Calu3 (cell line): ENCODE data around the gene SLC27A2. TPM values are rescaled to one million over a fixed set of nuclear protein-coding genes. Genes with fewer than 3 reads are reported as not detected.

Source experiments
- BruUV-seq: library from RNA; stranded (reverse); fragments of 400-500 nt; replicated peaks from 2 replicates; lab custom pipeline; 2021; lab: Mats Ljungman, UMichigan
- CTCF ChIA-PET: fragments of 300-600 bp; sonication (Branson Sonifier 250); formaldehyde crosslinking; loops from one replicate; lab custom pipeline; 2022; ENCODE audit warnings: antibody characterized with exemption; lab: Charles Lee
- DNase-seq: peaks from one replicate; pipeline ENCODE4 v3.0.0; 2022
- H3K27ac Mint-ChIP-seq: one replicate; pipeline ENCODE4 v1.8.0; 2022; ENCODE audit warnings: mixed read lengths; ENCODE audit not compliant: unreplicated experiment
- H3K27me3 Mint-ChIP-seq: one replicate; pipeline ENCODE4 v1.8.0; 2022; ENCODE audit warnings: mixed read lengths; ENCODE audit not compliant: unreplicated experiment
- H3K36me3 Mint-ChIP-seq: one replicate; pipeline ENCODE4 v1.8.0; 2022; ENCODE audit warnings: mild to moderate bottlenecking, moderate library complexity, mixed read lengths; ENCODE audit not compliant: insufficient read depth, unreplicated experiment
- H3K4me1 Mint-ChIP-seq: one replicate; pipeline ENCODE4 v1.8.0; 2022; ENCODE audit warnings: mild to moderate bottlenecking, low read depth, mixed read lengths; ENCODE audit not compliant: unreplicated experiment
- H3K4me3 Mint-ChIP-seq: one replicate; pipeline ENCODE4 v1.8.0; 2022; ENCODE audit warnings: mild to moderate bottlenecking, low read depth, moderate library complexity, mixed read lengths; ENCODE audit not compliant: unreplicated experiment
- H3K9me3 Mint-ChIP-seq: one replicate; pipeline ENCODE4 v1.8.0; 2022; ENCODE audit warnings: low read depth, mixed read lengths; ENCODE audit not compliant: unreplicated experiment
- CTCF ChIP-seq: fragments of 200-600 bp; IDR thresholded peaks from one replicate; pipeline ENCODE4 v1.8.0; 2022; ENCODE audit warnings: antibody characterized with exemption; ENCODE audit not compliant: unreplicated experiment
- intact Hi-C: fragments of 100-400 bp; cut with micrococcal nuclease; formaldehyde crosslinking; loops from one replicate; pipeline ENCODE4 v1.10.0; 2022; ENCODE audit not compliant: unreplicated experiment
- total RNA-seq: library from RNA; stranded (reverse); gene quantifications from 2 replicates; pipeline ENCODE4 v1.2.3, GENCODE V29; 2022

Gene SLC27A2
- total RNA-seq, 1 experiment from 2014 or later = 13.1 TPM

- intact Hi-C loops = loop anchor here (1.0 to 10.0 kb wide), 8 partner anchors 93 to 1791 kb away; partner anchors contain the start of genes AP4E1, DTWD1 and FAM227B
- CTCF ChIA-PET = interaction anchor here (0.6 to 1.6 kb wide), 12 partner anchors 21 to 1284 kb away, joined by 3 to 7 read pairs (median 3); partner anchors contain the start of gene SECISBP2L
- no peak overlapping the region for H3K27ac Mint-ChIP-seq
- no peaks in the 10 kb centered on the region for H3K9me3 Mint-ChIP-seq
- peak; percentile 19 for DNase-seq
- no peak overlapping the region for H3K4me3 Mint-ChIP-seq
- H3K4me1 Mint-ChIP-seq = peaks cover 10% of the 10 kb centered on the region
- BruUV-seq = no TSS peak
- H3K36me3 Mint-ChIP-seq = no peaks in the 10 kb centered on the region
- H3K27me3 Mint-ChIP-seq = no peaks in the 10 kb centered on the region
- peak; percentile 37 for TF ChIP-seq CTCF
Measured at GRCh38 chr15:50145451-50145872, 36.5 kb upstream of the SLC27A2 start.

GRCh38 chr15:50146632-50147031 is 35.4 kb upstream of the SLC27A2 start:
- no peak for DNase-seq
- CTCF ChIA-PET = interaction anchor here (1.6 kb wide), 1 partner anchor 1285 kb away, joined by 6 read pairs; no protein-coding TSS in a partner anchor
- no peak overlapping the region for H3K4me3 Mint-ChIP-seq
- TF ChIP-seq CTCF = no peak
- H3K27me3 Mint-ChIP-seq = no peaks in the 10 kb centered on the region
- no TSS peak for BruUV-seq
- H3K9me3 Mint-ChIP-seq = no peaks in the 10 kb centered on the region
- H3K4me1 Mint-ChIP-seq = peaks cover 10% of the 10 kb centered on the region
- intact Hi-C loops = loop anchor here (5.0 to 10.0 kb wide), 7 partner anchors 94 to 1792 kb away; partner anchors contain the start of genes AP4E1, DTWD1 and FAM227B
- no peaks in the 10 kb centered on the region for H3K36me3 Mint-ChIP-seq
- no peak overlapping the region for H3K27ac Mint-ChIP-seq

GRCh38 chr15:50148362-50148963 is 33.5 kb upstream of the SLC27A2 start:
- peak; percentile 45 for DNase-seq
- intact Hi-C loops = loop anchor here (1.0 to 10.0 kb wide), 9 partner anchors 34 to 1794 kb away; partner anchors contain the start of genes AP4E1, DTWD1, FAM227B and SLC27A2
- Mint-ChIP-seq H3K9me3 (no peaks in the 10 kb centered on the region), H3K4me3 (no peak overlapping the region), H3K4me1 (peaks cover 10% of the 10 kb centered on the region), H3K27ac (no peak overlapping the region), H3K36me3 (no peaks in the 10 kb centered on the region), H3K27me3 (no peaks in the 10 kb centered on the region)
- BruUV-seq = no TSS peak
- peak; percentile 28 for TF ChIP-seq CTCF
- CTCF ChIA-PET = interaction anchor here (0.6 to 2.4 kb wide), 2 partner anchors 167 to 1778 kb away, joined by 5 to 20 read pairs; no protein-coding TSS in a partner anchor

- no peaks in the 10 kb centered on the region for H3K27me3 Mint-ChIP-seq
- CTCF ChIA-PET = interaction anchor here (2.4 kb wide), 1 partner anchor 167 kb away, joined by 20 read pairs; no protein-coding TSS in a partner anchor
- no peak overlapping the region for H3K27ac Mint-ChIP-seq
- H3K4me3 Mint-ChIP-seq = no peak overlapping the region
- H3K9me3 Mint-ChIP-seq = no peaks in the 10 kb centered on the region
- BruUV-seq = no TSS peak
- DNase-seq = no peak
- TF ChIP-seq CTCF = no peak
- peaks cover 10% of the 10 kb centered on the region for H3K4me1 Mint-ChIP-seq
- H3K36me3 Mint-ChIP-seq = no peaks in the 10 kb centered on the region
- intact Hi-C loops = loop anchor here (2.0 to 10.0 kb wide), 8 partner anchors 34 to 1794 kb away; partner anchors contain the start of genes AP4E1, DTWD1, FAM227B and SLC27A2
Measured at GRCh38 chr15:50149090-50149489, 32.9 kb upstream of the SLC27A2 start.
